Hematopoietic multipotent progenitor cell treated with erythropoietin and hydrocortisone succinate and interleukin-3 and kit ligand, for 17 days (in vitro differentiated cells): ENCODE results near the gene CUZD1.
"Not testable (repeated sequence)": the region's sequence is repeated elsewhere in the genome, so short reads cannot be mapped to it uniquely, and the experiment has no call there.

Experiments used
- DNase-seq: peaks from one replicate; pipeline ENCODE4 v3.0.0-alpha.2; 2015; ENCODE audit warnings: low spot score

The CUZD1 gene

GRCh38 chr10:122845783-122846332, at the start of gene CUZD1:
Gene CUZD1 (minus strand): TSS chr10:122845857. CDS start chr10:122845843, 14 bp downstream.
- DNase-seq, result no peak

- DNase-seq, result no peak
Observed at GRCh38 chr10:122894261-122894944, 48.7 kb upstream of the CUZD1 start.

- DNase-seq, result no peak
Observed at GRCh38 chr10:122884166-122884565, 38.5 kb upstream of the CUZD1 start.

GRCh38 chr10:122882766-122883165, 37.1 kb upstream of the CUZD1 start:
- no peak for DNase-seq

DNA sequence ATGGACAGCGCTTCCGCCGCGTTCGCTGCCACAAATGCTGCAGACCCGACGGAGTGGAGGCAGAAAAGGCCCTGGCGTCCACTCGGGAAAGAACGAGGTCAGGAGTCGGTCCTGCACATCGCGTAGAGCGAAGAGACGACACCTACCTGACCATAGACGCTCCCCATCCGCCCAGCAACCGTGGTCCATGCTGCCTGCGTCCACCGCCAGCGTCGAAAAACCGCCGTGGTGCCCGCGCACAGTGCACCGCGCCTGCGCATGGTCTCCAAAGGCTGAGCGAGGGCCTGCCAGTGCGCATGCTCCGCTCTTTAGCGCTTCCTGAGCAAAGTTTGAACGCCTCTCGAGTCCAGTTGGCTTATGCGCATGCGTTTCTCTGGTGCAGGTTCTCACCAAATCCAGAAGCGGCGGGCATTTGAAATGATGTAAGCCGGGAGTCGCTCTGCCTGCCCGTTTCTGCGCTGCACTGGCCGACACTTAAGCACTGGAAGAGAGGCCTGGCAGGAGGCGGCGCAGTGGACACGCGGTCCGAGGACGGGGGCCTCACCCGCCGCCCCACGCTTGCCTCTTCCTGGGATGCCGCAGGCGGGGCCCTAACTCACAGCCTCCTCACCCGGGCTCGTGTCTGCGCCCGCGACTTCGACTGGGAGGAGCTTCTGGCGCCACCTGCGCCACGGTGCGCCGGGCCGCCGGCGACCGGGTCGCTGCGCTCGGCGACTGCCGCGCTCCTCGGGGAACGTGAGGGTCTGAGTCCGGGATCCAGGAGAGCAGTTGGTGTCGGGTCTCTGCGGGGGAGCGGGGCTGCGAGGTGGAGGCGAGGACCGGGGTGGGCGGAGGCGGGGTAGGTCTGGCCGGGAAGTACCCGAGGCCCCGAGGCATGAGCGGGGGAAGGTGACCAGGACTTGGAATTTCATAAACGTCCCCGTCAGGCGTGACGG, 33.9 kb upstream of the CUZD1 start, which contains the start of gene FAM24B:
TSS of gene FAM24B (minus strand) at position 243 of the 935 bp plus-strand sequence. CDS start 29,066 bp downstream, outside the sequence.
- peak; percentile 97 for DNase-seq

DNA sequence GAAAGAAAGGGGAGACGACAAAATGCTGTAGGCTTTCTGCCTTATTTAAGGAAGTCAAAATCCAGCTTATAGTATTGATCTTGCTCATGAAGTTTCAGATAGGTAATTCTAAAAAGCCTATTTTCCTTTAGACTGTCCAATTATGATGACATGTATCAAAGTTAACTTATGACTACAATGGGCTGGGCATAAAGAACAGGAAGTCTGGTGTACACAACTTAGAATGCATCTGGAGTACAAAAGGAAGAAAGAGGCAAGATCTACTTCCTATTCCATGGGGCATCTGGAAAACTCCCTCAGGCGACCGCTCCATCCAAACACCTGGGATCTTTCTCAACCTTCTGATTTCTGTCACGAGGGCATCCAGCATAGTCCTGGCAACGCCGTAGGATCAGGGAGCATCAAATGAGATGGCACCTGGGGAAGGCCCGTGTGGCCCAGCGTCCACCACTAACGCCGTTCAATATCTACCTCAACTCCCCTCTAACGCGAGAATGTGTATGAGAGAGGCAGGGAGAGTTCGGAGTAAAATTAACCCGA, 33.2 kb upstream of the CUZD1 start:
- DNase-seq, result no peak

DNA sequence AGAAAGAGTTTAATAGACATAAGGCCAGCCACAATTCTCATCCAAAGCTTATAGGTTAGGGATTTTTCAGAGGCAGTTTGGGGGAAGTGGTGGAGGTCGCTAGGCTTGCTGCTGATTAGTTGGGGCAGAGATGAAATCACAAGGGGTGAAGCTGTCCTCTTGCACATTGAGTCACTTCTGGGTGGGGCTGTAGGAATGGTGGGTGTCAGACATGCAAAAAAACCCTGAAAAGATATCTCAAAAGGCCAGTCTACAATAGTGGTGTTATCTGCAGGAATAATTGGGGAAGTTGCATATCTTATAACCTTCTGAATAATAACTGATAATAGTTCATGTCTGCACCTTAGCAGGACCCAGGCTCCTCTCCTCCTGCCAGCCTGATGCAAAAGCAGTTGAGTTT, 31.6 kb upstream of the CUZD1 start:
- DNase-seq, result peak; percentile 23

GRCh38 chr10:122876467-122876855, 30.8 kb upstream of the CUZD1 start:
- no peak for DNase-seq

- DNase-seq, result no peak
Observed at GRCh38 chr10:122875843-122876466, 30.3 kb upstream of the CUZD1 start.

DNA sequence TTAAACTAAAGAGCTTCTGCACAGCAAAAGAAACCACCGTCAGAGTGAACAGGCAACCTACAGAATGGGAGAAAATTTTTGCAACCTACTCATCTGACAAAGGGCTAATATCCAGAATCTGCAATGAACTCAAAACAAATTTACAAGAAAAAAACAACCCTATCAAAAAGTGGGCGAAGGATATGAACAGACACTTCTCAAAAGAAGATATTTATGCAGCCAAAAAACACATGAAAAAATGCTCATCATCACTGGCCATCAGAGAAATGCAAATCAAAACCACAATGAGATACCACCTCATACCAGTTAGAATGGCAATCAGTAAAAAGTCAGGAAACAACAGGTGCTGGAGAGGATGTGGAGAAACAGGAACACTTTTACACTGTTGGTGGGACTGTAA, 26.3 kb upstream of the CUZD1 start:
- DNase-seq, result not testable (repeated sequence)

- not testable (repeated sequence) for DNase-seq
Observed at GRCh38 chr10:122868768-122869167, 23.1 kb upstream of the CUZD1 start.

DNA sequence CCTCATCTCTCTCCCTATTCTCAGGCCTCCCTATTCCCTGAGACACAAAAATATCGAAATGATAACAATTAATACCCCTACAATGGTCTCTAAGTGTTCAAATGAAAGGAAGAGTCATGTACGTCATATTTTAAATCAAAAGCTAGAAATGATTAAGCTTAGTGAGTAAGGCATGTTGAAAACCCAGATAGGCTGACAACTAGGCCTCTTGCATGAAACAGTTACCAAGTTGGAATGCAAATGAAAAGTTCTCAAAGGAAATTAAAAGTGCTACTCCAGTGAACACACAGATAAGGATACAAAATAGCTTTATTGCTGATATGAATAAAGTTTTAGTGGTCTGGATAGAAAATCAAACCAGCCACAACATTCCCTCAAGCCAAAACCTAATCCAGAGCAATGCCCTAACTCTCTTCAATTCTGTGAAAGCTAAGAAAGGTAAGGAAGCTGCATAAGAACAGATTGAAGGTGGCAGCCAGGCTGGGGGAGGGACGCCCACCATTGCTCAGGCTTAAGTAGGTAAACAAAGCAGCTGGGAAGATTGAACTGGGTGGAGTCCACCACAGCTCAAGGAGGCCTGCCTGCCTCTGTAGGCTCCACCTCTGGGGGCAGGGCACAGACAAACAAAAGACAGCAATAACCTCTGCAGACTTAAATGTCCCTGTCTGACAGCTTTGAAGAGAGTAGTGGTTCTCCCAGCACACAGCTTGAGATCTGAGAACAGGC, 21.3 kb upstream of the CUZD1 start:
- DNase-seq, result not testable (repeated sequence)

DNA sequence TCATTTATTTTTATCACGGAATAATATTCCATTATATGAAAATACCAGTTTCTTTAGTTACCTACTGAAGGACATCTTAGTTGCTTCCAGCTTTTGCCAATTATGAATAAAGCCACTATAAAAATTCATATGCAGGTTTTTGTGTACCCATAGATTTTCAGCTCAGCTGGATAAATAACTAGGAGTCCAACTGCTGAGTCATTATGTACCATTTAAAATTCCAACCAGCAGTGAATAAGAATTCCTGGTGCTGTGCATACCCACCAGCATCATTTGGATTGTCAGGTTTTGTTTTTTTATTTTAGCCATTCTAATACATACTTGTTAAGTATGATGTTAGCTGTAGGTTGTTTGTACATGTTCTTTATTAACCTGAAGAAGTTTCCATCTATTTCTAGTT, 19.2 kb upstream of the CUZD1 start:
- no peak for DNase-seq

- no peak for DNase-seq
Observed at GRCh38 chr10:122864194-122864592, 18.5 kb upstream of the CUZD1 start.

GRCh38 chr10:122863216-122864193, 17.8 kb upstream of the CUZD1 start:
- no peak for DNase-seq

DNA sequence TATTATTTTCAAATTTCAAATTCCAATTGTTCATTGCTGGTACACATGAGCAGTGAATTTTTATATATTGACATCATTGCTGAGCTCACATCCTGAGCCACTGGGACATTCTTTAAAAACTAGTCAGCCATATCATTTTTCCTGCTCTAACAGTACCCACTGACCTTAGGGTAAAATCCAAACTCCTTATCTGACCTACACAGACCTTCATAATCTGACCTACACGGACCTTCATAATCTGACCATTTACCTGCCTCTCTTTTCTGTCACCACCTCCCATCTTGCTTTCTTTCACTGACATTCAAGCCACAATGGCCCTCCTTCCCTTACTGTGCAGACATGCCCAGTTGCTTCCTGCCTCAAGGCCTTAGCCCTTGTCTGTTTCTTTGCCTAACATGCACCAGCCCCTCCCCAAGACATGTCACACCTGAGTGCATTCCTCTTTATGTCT, 16.1 kb upstream of the CUZD1 start:
- DNase-seq, result no peak

DNA sequence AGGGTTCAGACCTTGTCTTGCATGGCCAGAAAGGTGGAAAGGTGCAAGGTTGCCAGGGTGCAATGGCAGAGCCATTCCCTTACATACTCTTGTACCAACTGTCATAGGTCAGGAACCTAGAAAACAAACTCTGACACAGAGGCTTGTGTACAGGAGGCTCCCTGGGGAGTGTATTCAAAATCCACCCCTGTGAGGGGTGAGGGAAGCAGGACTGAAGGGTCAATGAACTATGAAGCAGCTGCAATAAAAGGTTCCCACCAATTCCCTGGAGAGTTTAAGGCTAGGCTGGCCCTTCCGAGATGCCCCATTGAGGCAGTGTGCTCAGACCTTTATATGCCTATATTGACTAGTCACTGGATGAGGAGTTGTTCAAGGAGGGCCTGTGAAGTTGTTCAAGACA, 13.9 kb upstream of the CUZD1 start:
- no peak for DNase-seq

- DNase-seq, result not testable (repeated sequence)
Observed at GRCh38 chr10:122858042-122858441, 12.4 kb upstream of the CUZD1 start.

GRCh38 chr10:122856902-122857301, 11.2 kb upstream of the CUZD1 start:
- no peak for DNase-seq

DNA sequence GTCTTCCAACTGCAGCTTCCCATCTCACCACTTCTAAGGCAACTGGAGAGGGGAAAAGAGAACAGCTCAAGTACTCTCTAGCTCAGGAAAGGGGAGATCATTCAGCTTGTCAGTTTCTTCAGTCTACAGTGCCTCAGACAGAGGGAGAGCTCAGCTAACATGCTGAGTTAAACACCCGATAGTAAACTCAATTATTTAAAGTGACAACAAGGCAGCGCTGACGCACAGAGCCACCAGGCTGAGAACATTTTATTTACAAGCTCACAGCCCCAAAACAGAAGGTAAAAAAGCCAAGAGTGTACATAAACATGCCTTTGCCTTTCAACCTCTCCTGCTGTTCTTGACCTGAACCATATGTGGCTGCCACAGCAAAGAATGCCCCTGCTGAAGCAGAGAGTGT, 10.1 kb upstream of the CUZD1 start:
- DNase-seq, result no peak
